Mesenchymal stem cell (in vitro differentiated cells and primary cell): ENCODE data around the gene S100Z.
"Not testable (repeated sequence)": the region's sequence is repeated elsewhere in the genome, so short reads cannot be mapped to it uniquely, and the experiment has no call there.

Experiments
- DNase-seq: peaks from one replicate; pipeline ENCODE4 v3.0.0-alpha.2; 2013
- H2AFZ ChIP-seq: one replicate; pipeline ENCODE4 v1.6.1; 2013; ENCODE audit warnings: low read depth, mild to moderate bottlenecking, control low read depth, inconsistent platforms, low read length, moderate library complexity
- H2AK5ac ChIP-seq: 2 replicates; pipeline ENCODE4 v1.6.1; 2013; ENCODE audit warnings: low read length, moderate library complexity, mild to moderate bottlenecking, inconsistent platforms; ENCODE audit not compliant: severe bottlenecking
- H2BK120ac ChIP-seq: one replicate; pipeline ENCODE4 v1.6.1; 2013; ENCODE audit warnings: low read depth, mild to moderate bottlenecking, inconsistent platforms, low read length, moderate library complexity
- H2BK12ac ChIP-seq, 2 experiments: one replicate each; pipeline ENCODE4 v1.6.1; 2013; ENCODE audit warnings: inconsistent platforms in 2 of 2, low read length in 2 of 2, mild to moderate bottlenecking in 2 of 2, moderate library complexity in 2 of 2, control low read depth in 1 of 2
- H2BK15ac ChIP-seq: one replicate; pipeline ENCODE4 v1.6.1; 2013; ENCODE audit warnings: mild to moderate bottlenecking, low read depth, inconsistent platforms; ENCODE audit not compliant: poor library complexity, severe bottlenecking
- H2BK5ac ChIP-seq: 2 replicates; pipeline ENCODE4 v1.6.1; 2013; ENCODE audit warnings: low read depth, mild to moderate bottlenecking, low read length, control low read depth, inconsistent platforms; ENCODE audit not compliant: poor library complexity, severe bottlenecking
- H3K14ac ChIP-seq, 2 experiments: one replicate each; pipeline ENCODE4 v1.6.1; 2013; ENCODE audit warnings: inconsistent platforms in 2 of 2, low read length in 2 of 2, control low read depth in 1 of 2, mild to moderate bottlenecking in 1 of 2, moderate library complexity in 1 of 2
- H3K18ac ChIP-seq, 2 experiments: one replicate each; pipeline ENCODE4 v1.6.1; 2013; ENCODE audit warnings: inconsistent platforms in 2 of 2, low read length in 2 of 2, control low read depth in 1 of 2, low read depth in 1 of 2, mild to moderate bottlenecking in 1 of 2
- H3K23ac ChIP-seq, 2 experiments: one replicate each; pipeline ENCODE4 v1.6.1; 2013; ENCODE audit warnings: inconsistent platforms in 2 of 2, low read length in 2 of 2, mild to moderate bottlenecking in 2 of 2, moderate library complexity in 2 of 2, control low read depth in 1 of 2
- H3K27ac ChIP-seq: 2 replicates; pipeline ENCODE4 v1.5.1; 2013; ENCODE audit warnings: mild to moderate bottlenecking, moderate library complexity, low read length, control low read depth, inconsistent platforms; ENCODE audit not compliant: poor library complexity, severe bottlenecking
- H3K27me3 ChIP-seq, 2 experiments: 2 replicates each; pipeline versions ENCODE4 v1.6.1 to v1.7.0; 2013; ENCODE audit warnings: low read length in 2 of 2, mild to moderate bottlenecking in 2 of 2, moderate library complexity in 2 of 2, control low read depth in 1 of 2, inconsistent platforms in 1 of 2; ENCODE audit not compliant: control insufficient read depth in 1 of 2, insufficient read depth in 1 of 2
- H3K36me3 ChIP-seq, 2 experiments: 2 replicates each; pipeline versions ENCODE4 v1.6.1 to v1.7.0; 2013; ENCODE audit warnings: low read length in 2 of 2, control low read depth in 1 of 2, inconsistent platforms in 1 of 2, low read depth in 1 of 2, mild to moderate bottlenecking in 1 of 2; ENCODE audit not compliant: insufficient read depth in 2 of 2, control insufficient read depth in 1 of 2
- H3K4ac ChIP-seq, 2 experiments: one replicate each; pipeline ENCODE4 v1.6.1; 2013; ENCODE audit warnings: inconsistent platforms in 2 of 2, low read length in 2 of 2, mild to moderate bottlenecking in 2 of 2, moderate library complexity in 2 of 2, control low read depth in 1 of 2, low read depth in 1 of 2
- H3K4me1 ChIP-seq: 2 replicates; pipeline ENCODE4 v1.6.1; 2013; ENCODE audit warnings: low read depth, low read length, control low read depth; ENCODE audit not compliant: control insufficient read depth, insufficient read depth
- H3K4me2 ChIP-seq: 2 replicates; pipeline ENCODE4 v1.6.1; 2013; ENCODE audit warnings: low read length, mild to moderate bottlenecking, inconsistent platforms; ENCODE audit not compliant: poor library complexity, severe bottlenecking
- H3K4me3 ChIP-seq, 2 experiments: 2 replicates each; pipeline versions ENCODE4 v1.5.1 to v1.7.0; 2013; ENCODE audit warnings: low read length in 2 of 2, mild to moderate bottlenecking in 2 of 2, control low read depth in 1 of 2, low read depth in 1 of 2; ENCODE audit not compliant: insufficient read depth in 1 of 2
- H3K79me1 ChIP-seq: replicated peaks from 2 replicates; pipeline ENCODE4 v1.6.1; 2013; ENCODE audit warnings: mild to moderate bottlenecking, control low read depth, low read length, inconsistent platforms; ENCODE audit not compliant: poor library complexity, severe bottlenecking
- H3K9ac ChIP-seq: 2 replicates; pipeline ENCODE4 v1.7.0; 2013; ENCODE audit warnings: mild to moderate bottlenecking, low read length, moderate library complexity
- H3K9me3 ChIP-seq: 2 replicates; pipeline ENCODE4 v1.7.0; 2013; ENCODE audit warnings: mild to moderate bottlenecking, low read length; ENCODE audit not compliant: control insufficient read depth
- H4K8ac ChIP-seq: one replicate; pipeline ENCODE4 v1.6.1; 2013; ENCODE audit warnings: inconsistent platforms, mild to moderate bottlenecking, low read length, moderate library complexity
- H4K91ac ChIP-seq: one replicate; pipeline ENCODE4 v1.6.1; 2013; ENCODE audit warnings: mild to moderate bottlenecking, low read length, inconsistent platforms
- WGBS: methylation state at CpG from one replicate; pipeline ENCODE4 v1.1.7; 2013; ENCODE audit warnings: mixed read lengths; 5-methylcytosine and 5-hydroxymethylcytosine counted together

Gene S100Z

GRCh38 chr5:76944638-76945037 lies 94.8 kb downstream of the S100Z start:
- Histone ChIP-seq H2AFZ (no peak overlapping the region), H3K9me3 (no peaks in the 10 kb centered on the region), H2BK12ac (no peak overlapping the region), H2AK5ac (no peak overlapping the region), H3K4me2 (no peak overlapping the region), H2BK5ac (no peak overlapping the region), H3K4me3 (no peak overlapping the region), H4K91ac (no peak overlapping the region), H3K79me1 (peaks cover 1% of the 10 kb centered on the region), H3K18ac (no peak overlapping the region), H3K23ac (no peak overlapping the region), H3K27me3 (no peaks in the 10 kb centered on the region), H3K4ac (no peak overlapping the region), H3K4me1 (peaks cover 16% of the 10 kb centered on the region), H3K9ac (no peak overlapping the region), H2BK120ac (no peak overlapping the region), H3K36me3 (no peaks in the 10 kb centered on the region), H3K14ac (no peak overlapping the region), H4K8ac (no peak overlapping the region), H3K27ac (peak overlapping the region; percentile 57), H2BK15ac (no peak overlapping the region)
- WGBS, result 83% methylated on average over 5 of the region's 5 CpGs
- no peak for DNase-seq

- H3K36me3 ChIP-seq, H3K4me3 ChIP-seq: not testable (repeated sequence)
- 83% methylated on average over 9 of the region's 9 CpGs for whole genome bisulfite sequencing
Measured at GRCh38 chr5:76945238-76945637, 95.4 kb downstream of the S100Z start.

GRCh38 chr5:76946090-76946489 lies 96.3 kb downstream of the S100Z start:
- no peaks in the 10 kb centered on the region for H3K9me3 ChIP-seq
- H3K18ac ChIP-seq, result no peak overlapping the region
- H3K4ac ChIP-seq, result no peak overlapping the region
- no peak for DNase-seq
- no peak overlapping the region for H3K14ac ChIP-seq
- no peaks in the 10 kb centered on the region for H3K36me3 ChIP-seq
- H2BK15ac ChIP-seq, result no peak overlapping the region
- no peak overlapping the region for H2BK12ac ChIP-seq
- H2AFZ ChIP-seq, result no peak overlapping the region
- no peak overlapping the region for H2BK120ac ChIP-seq
- H3K23ac ChIP-seq, result no peak overlapping the region
- H2BK5ac ChIP-seq, result no peak overlapping the region
- H3K4me3 ChIP-seq, result no peak overlapping the region
- no peaks in the 10 kb centered on the region for H3K27me3 ChIP-seq
- peaks cover 4% of the 10 kb centered on the region for H3K79me1 ChIP-seq
- peaks cover 16% of the 10 kb centered on the region for H3K4me1 ChIP-seq
- H4K8ac ChIP-seq, result no peak overlapping the region
- WGBS, result 100% methylated on average over 2 of the region's 2 CpGs
- H3K27ac ChIP-seq, result no peak overlapping the region
- H4K91ac ChIP-seq, result no peak overlapping the region
- H3K4me2 ChIP-seq, result no peak overlapping the region
- H2AK5ac ChIP-seq, result no peak overlapping the region
- H3K9ac ChIP-seq, result no peak overlapping the region

More at GRCh38 chr5:76945238-76945637, 95.4 kb downstream of the S100Z start:
- H3K23ac ChIP-seq, H2AK5ac ChIP-seq, H3K9me3 ChIP-seq, H2BK12ac ChIP-seq, H3K14ac ChIP-seq, H2BK120ac ChIP-seq, H4K91ac ChIP-seq, DNase-seq, H2BK15ac ChIP-seq, H3K27me3 ChIP-seq, H3K79me1 ChIP-seq, H2BK5ac ChIP-seq, H3K4me2 ChIP-seq, H2AFZ ChIP-seq, H3K27ac ChIP-seq, H3K18ac ChIP-seq, H4K8ac ChIP-seq, H3K4ac ChIP-seq, H3K9ac ChIP-seq: not testable (repeated sequence)
- peaks cover 16% of the 10 kb centered on the region for H3K4me1 ChIP-seq

GRCh38 chr5:76947082-76947503 lies 97.3 kb downstream of the S100Z start:
- H2BK5ac ChIP-seq, result no peak overlapping the region
- no peak overlapping the region for H2BK120ac ChIP-seq
- H3K14ac ChIP-seq, result no peak overlapping the region
- no peak overlapping the region for H2BK12ac ChIP-seq
- no peak overlapping the region for H3K4me2 ChIP-seq
- peak overlapping the region; percentile 41 for H2AK5ac ChIP-seq
- no peak overlapping the region for H4K91ac ChIP-seq
- DNase-seq, result no peak
- no peaks in the 10 kb centered on the region for H3K9me3 ChIP-seq
- peaks cover 16% of the 10 kb centered on the region for H3K4me1 ChIP-seq
- H3K27me3 ChIP-seq, result peaks cover 0 to 8% of the 10 kb centered on the region in 2 experiments
- H3K4ac ChIP-seq, result no peak overlapping the region
- no peak overlapping the region for H2AFZ ChIP-seq
- H3K18ac ChIP-seq, result no peak overlapping the region
- no peaks in the 10 kb centered on the region for H3K36me3 ChIP-seq
- 52% methylated on average over 3 of the region's 4 CpGs for WGBS
- no peak overlapping the region for H3K27ac ChIP-seq
- no peak overlapping the region for H3K4me3 ChIP-seq
- H4K8ac ChIP-seq, result no peak overlapping the region
- H3K23ac ChIP-seq, result no peak overlapping the region
- no peak overlapping the region for H2BK15ac ChIP-seq
- H3K9ac ChIP-seq, result no peak overlapping the region
- peaks cover 4% of the 10 kb centered on the region for H3K79me1 ChIP-seq
